Stimulated activated CD8-positive, alpha-beta memory T cell treated with anti-CD3 and anti-CD28 coated beads, Interleukin-2, amount 100 ng/mL, for 1 hour (primary cell): Measurements from ENCODE around the gene NTN1.

Experiments used
- DNase-seq, 2 donors: peaks; one replicate each; pipeline ENCODE4 v3.0.0-alpha.2; 2020; ENCODE audit warnings: low read depth in 2 of 2

Gene NTN1

GRCh38 chr17:9231449-9232154, 210.3 kb downstream of the NTN1 start:
- DNase-seq, result no peak

GRCh38 chr17:9232155-9232475, 210.8 kb downstream of the NTN1 start:
- no peak for DNase-seq

- DNase-seq, result no peak
Observed at GRCh38 chr17:9232591-9233270, 211.4 kb downstream of the NTN1 start.

- DNase-seq, result no peak
Observed at GRCh38 chr17:9233271-9233599, 211.9 kb downstream of the NTN1 start.

GRCh38 chr17:9233761-9234160, 212.5 kb downstream of the NTN1 start:
- DNase-seq, result no peak

- no peak for DNase-seq
Observed at GRCh38 chr17:9234389-9234945, 213.2 kb downstream of the NTN1 start.

GRCh38 chr17:9235346-9235745, 214.0 kb downstream of the NTN1 start:
- DNase-seq, result no peak

- no peak for DNase-seq
Observed at GRCh38 chr17:9236286-9237052, 215.2 kb downstream of the NTN1 start.

- DNase-seq, result no peak
Observed at GRCh38 chr17:9237053-9237410, 215.7 kb downstream of the NTN1 start.

- DNase-seq, result no peak
Observed at GRCh38 chr17:9237661-9238301, 216.5 kb downstream of the NTN1 start.

- no peak for DNase-seq
Observed at GRCh38 chr17:9238340-9239245, 217.3 kb downstream of the NTN1 start.

- no peak for DNase-seq
Observed at GRCh38 chr17:9239246-9239792, 218.0 kb downstream of the NTN1 start.

- peak; percentile 33 to 38 for DNase-seq
Observed at GRCh38 chr17:9239793-9240658, 218.7 kb downstream of the NTN1 start.

GRCh38 chr17:9240659-9241370, 219.5 kb downstream of the NTN1 start:
- DNase-seq, result no peak

- no peak for DNase-seq
Observed at GRCh38 chr17:9241371-9241712, 220.0 kb downstream of the NTN1 start.

- no peak for DNase-seq
Observed at GRCh38 chr17:9241774-9242496, 220.6 kb downstream of the NTN1 start.

- DNase-seq, result no peak
Observed at GRCh38 chr17:9242497-9242881, 221.2 kb downstream of the NTN1 start.

GRCh38 chr17:9242983-9243382, 221.7 kb downstream of the NTN1 start:
- no peak for DNase-seq
